ENCODE measurements around the gene RMND1. TPM values are rescaled to one million over a fixed set of nuclear protein-coding genes. Genes with fewer than 3 reads are reported as not detected.

Gene RMND1
- total RNA-seq, 5 donors from 2014 or later (not counting 1 experiment from before 2014, with no cell fraction given), result 8.0 to 15.6 (median 12.8) TPM

DNA sequence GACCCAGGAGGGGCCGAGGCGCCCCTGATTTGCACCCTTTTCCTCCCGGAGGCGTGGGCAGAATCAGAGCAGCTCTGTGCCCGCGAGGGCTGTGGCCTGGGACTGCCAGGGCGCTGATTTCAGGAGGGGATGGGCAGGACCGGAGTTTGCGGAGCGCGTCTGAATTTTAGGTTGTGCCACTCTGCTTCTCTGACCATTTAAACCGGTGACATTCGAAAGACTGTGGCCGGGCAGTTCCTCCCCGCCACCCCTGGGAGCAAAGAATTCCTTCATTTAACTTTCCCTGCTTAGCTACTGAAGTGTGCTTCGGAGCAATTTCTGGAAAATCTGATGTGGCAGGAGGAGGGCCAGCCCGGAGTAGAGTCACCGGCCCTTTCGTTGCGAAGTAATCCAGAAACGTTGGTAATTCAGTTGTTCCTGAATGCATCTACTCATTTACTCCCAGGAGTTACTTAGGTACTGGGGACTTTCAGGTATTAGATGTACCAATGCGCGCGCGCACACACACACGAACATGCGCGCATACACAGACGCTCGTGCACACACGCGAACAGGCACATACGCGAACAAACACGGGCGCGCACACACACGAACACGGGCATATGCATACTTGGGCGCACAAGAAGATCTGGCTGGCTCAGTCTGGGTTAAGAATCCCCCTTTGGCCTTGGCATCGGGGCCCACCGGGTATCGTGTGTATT is 42.5 kb upstream of the RMND1 start:
- peak overlapping the region in 1 of 2 donors; percentile 72 for H3K4me3 ChIP-seq (ENCODE audit: control insufficient read depth in 1 of 2, extremely low read depth in 1 of 2, low read length in 1 of 2)
- peak in 6 of 35 experiments; percentile 3 to 33 (median 17) for DNase-seq

DNA sequence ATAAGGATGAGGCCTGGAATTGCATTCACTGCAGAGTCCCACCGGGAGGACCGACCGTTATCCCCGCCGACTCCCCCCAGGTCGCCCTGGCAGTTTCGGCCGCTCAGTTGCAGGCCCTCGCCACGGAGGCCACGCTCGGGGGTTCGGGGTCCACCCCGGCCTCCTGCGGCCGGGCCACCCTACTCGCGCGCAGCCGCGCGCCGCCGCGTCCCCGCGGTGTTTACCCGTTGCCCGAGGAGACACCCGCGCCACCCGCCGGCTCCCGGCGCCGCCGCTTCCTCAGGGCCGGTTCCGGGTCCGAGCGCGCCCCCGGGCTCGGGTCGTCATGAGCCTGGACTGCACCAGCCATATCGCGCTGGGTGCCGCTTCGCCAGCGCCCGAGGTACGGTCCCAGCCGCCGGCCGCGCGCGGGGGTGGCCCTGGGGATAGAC is 41.9 kb upstream of the RMND1 start, which contains the start of gene CCDC170:
Gene CCDC170, plus strand, starts transcription at position 214 of the 431 bp plus-strand sequence. Its CDS starts 112 bp downstream, at position 326.
- no peaks in the 10 kb centered on the region for H3K9me3 Mint-ChIP-seq
- peak in 2 of 35 experiments; percentile 1 to 24 for DNase-seq
- H3K9me3 ChIP-seq, result no peaks in the 10 kb centered on the region
- H3K36me3 ChIP-seq (ENCODE audit: control insufficient read depth in 2 of 2, extremely low read depth in 1 of 2, insufficient read depth in 1 of 2, low read length in 1 of 2), result no peaks in the 10 kb centered on the region
- peaks cover 6 to 13% of the 10 kb centered on the region in 2 experiments for H3K4me1 ChIP-seq (ENCODE audit: control insufficient read depth in 1 of 2, extremely low read depth in 1 of 2, insufficient read depth in 2 of 2, low read length in 2 of 2)
- WGBS (ENCODE audit: insufficient coverage), result 2% methylated on average over 58 of the region's 58 CpGs
- no peak within 1 kb of the TSS for H3K27ac ChIP-seq (ENCODE audit: low read length)
- H3K4me1 Mint-ChIP-seq, result peaks cover 8 to 24% (median 17%) of the 10 kb centered on the region in 3 donors
- peak within 1 kb of the TSS in 1 of 2 donors; percentile 72 for H3K4me3 ChIP-seq (ENCODE audit: control insufficient read depth in 1 of 2, extremely low read depth in 1 of 2, low read length in 1 of 2)
- H3K36me3 Mint-ChIP-seq, result no peaks in the 10 kb centered on the region
- POLR2A ChIA-PET, result no interaction called here
- peak within 1 kb of the TSS; percentile 63 to 66 (median 64) for H3K4me3 Mint-ChIP-seq
- H3K27ac Mint-ChIP-seq, result no peak within 1 kb of the TSS
- CTCF ChIA-PET, result interaction anchor here in 1 of 2 donors (0.9 kb wide), 1 partner anchor 87 kb away, joined by 3 read pairs; no protein-coding TSS in a partner anchor
- ATAC-seq (replicated peaks in 1 of 4), result peak in 2 of 4 experiments; percentile 30 to 48
- peaks cover 7 to 25% of the 10 kb centered on the region in 2 experiments for H3K27me3 ChIP-seq (replicated peaks in 1 of 2; ENCODE audit: control insufficient read depth in 2 of 2, extremely low read depth in 1 of 2, insufficient read depth in 2 of 2, low read length in 1 of 2)
- H3K27me3 Mint-ChIP-seq, result peaks cover 46% of the 10 kb centered on the region in 2 donors

More for the DNA sequence above, 42.5 kb upstream of the RMND1 start:
- peak overlapping the region; percentile 63 to 66 (median 64) for H3K4me3 Mint-ChIP-seq
- WGBS (ENCODE audit: insufficient coverage), result 4% methylated on average over 32 of the region's 43 CpGs
- ChIA-PET POLR2A (no interaction called here), CTCF (no interaction called here)
- peaks cover 8 to 24% (median 17%) of the 10 kb centered on the region in 3 donors for H3K4me1 Mint-ChIP-seq
- peaks cover 46% of the 10 kb centered on the region in 2 donors for H3K27me3 Mint-ChIP-seq
- peaks cover 7 to 25% of the 10 kb centered on the region in 2 experiments for H3K27me3 ChIP-seq (replicated peaks in 1 of 2; ENCODE audit: control insufficient read depth in 2 of 2, extremely low read depth in 1 of 2, insufficient read depth in 2 of 2, low read length in 1 of 2)
- no peaks in the 10 kb centered on the region for H3K36me3 Mint-ChIP-seq
- peaks cover 6 to 13% of the 10 kb centered on the region in 2 experiments for H3K4me1 ChIP-seq (ENCODE audit: control insufficient read depth in 1 of 2, extremely low read depth in 1 of 2, insufficient read depth in 2 of 2, low read length in 2 of 2)
- H3K36me3 ChIP-seq (ENCODE audit: control insufficient read depth in 2 of 2, extremely low read depth in 1 of 2, insufficient read depth in 1 of 2, low read length in 1 of 2), result no peaks in the 10 kb centered on the region
- no peaks in the 10 kb centered on the region for H3K9me3 ChIP-seq
- H3K9me3 Mint-ChIP-seq, result no peaks in the 10 kb centered on the region
- H3K27ac ChIP-seq (ENCODE audit: low read length), result no peak overlapping the region
- no peak overlapping the region for H3K27ac Mint-ChIP-seq
- ATAC-seq (replicated peaks in 1 of 4), result peak in 1 of 4 experiments; percentile 27

DNA sequence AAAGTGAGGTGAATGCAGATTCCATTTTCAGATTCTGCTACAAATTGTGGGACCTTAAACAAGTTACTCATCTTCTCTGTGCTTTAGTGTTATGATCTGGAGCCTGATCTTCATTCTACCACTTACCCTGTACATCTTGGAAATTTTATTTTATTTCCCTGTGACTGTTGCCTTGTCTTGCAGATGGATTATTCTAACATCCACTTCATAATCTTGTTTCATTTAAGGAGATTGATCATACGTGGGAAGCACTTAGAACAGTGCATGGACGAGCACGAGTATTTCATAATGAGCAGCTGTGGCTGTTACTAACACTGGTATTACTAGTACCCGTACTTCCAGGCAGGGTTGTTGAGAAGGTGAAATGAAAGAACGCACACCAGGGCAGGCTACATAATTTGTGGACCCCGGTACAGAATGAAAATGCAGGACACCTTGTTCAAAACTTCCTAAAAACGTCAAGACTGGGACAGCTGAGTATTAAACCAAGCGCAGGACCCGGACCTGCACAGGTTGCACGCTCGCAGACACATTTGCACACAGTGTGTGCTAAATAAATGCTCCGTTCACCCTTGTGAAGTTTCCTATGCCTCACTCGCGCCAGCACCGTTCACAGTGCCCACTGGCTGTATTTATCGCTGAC is 41.4 kb upstream of the RMND1 start:
- H3K27ac ChIP-seq (ENCODE audit: low read length), result no peak overlapping the region
- Mint-ChIP-seq H3K4me3 (peak overlapping the region in 2 of 3 donors; percentile 18 to 35), H3K4me1 (peaks cover 8 to 21% (median 14%) of the 10 kb centered on the region in 3 donors), H3K27ac (no peak overlapping the region), H3K9me3 (no peaks in the 10 kb centered on the region), H3K36me3 (no peaks in the 10 kb centered on the region), H3K27me3 (peaks cover 46% of the 10 kb centered on the region in 2 donors)
- H3K9me3 ChIP-seq, result no peaks in the 10 kb centered on the region
- peak overlapping the region in 1 of 2 donors; percentile 72 for H3K4me3 ChIP-seq (ENCODE audit: control insufficient read depth in 1 of 2, extremely low read depth in 1 of 2, low read length in 1 of 2)
- H3K4me1 ChIP-seq (ENCODE audit: control insufficient read depth in 1 of 2, extremely low read depth in 1 of 2, insufficient read depth in 2 of 2, low read length in 2 of 2), result peaks cover 6 to 13% of the 10 kb centered on the region in 2 experiments
- ChIA-PET CTCF (interaction anchor here in 1 of 2 donors (0.6 to 0.9 kb wide), 2 partner anchors 86 to 187 kb away, joined by 3 to 6 read pairs; no protein-coding TSS in a partner anchor), POLR2A (interaction anchor here in 1 of 2 donors (0.6 kb wide), 1 partner anchor 8 kb away, joined by 3 read pairs; no protein-coding TSS in a partner anchor)
- DNase-seq, result no peak
- peaks cover 7 to 25% of the 10 kb centered on the region in 2 experiments for H3K27me3 ChIP-seq (replicated peaks in 1 of 2; ENCODE audit: control insufficient read depth in 2 of 2, extremely low read depth in 1 of 2, insufficient read depth in 2 of 2, low read length in 1 of 2)
- WGBS (ENCODE audit: insufficient coverage), result 62% methylated on average over 12 of the region's 16 CpGs
- no peaks in the 10 kb centered on the region for H3K36me3 ChIP-seq (ENCODE audit: control insufficient read depth in 2 of 2, extremely low read depth in 1 of 2, insufficient read depth in 1 of 2, low read length in 1 of 2)
- no peak for ATAC-seq (replicated peaks in 1 of 4)

DNA sequence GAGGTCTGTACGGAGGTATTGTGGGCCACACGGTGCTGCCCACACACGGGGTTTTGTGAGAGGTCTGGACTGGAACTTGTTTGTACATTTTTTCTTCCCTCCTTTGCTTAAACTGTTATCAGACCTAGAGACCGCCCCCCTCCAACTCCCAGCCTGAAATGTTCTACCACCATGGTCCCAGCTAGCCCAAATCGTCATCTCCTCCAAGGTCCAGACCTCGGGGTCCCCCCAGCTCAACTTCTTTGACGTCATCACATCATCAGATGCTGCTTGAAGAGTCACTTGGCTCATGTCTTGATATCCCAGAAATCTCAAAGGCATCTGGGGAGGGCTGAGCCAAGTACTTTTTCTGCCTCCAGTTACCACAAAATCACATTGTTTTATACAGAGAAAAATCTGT is 39.1 kb upstream of the RMND1 start:
- peaks cover 36 to 39% of the 10 kb centered on the region in 2 donors for H3K27me3 Mint-ChIP-seq
- ChIA-PET CTCF (no interaction called here), POLR2A (no interaction called here)
- H3K4me3 Mint-ChIP-seq, result no peak overlapping the region
- H3K4me1 Mint-ChIP-seq, result peaks cover 8 to 20% (median 13%) of the 10 kb centered on the region in 3 donors
- Histone ChIP-seq H3K9me3 (no peaks in the 10 kb centered on the region), H3K36me3 (ENCODE audit: control insufficient read depth in 2 of 2, extremely low read depth in 1 of 2, insufficient read depth in 1 of 2, low read length in 1 of 2) (no peaks in the 10 kb centered on the region), H3K27ac (ENCODE audit: low read length) (no peak overlapping the region), H3K27me3 (replicated peaks in 1 of 2; ENCODE audit: control insufficient read depth in 2 of 2, extremely low read depth in 1 of 2, insufficient read depth in 2 of 2, low read length in 1 of 2) (peaks cover 7 to 25% of the 10 kb centered on the region in 2 experiments), H3K4me1 (ENCODE audit: control insufficient read depth in 1 of 2, extremely low read depth in 1 of 2, insufficient read depth in 2 of 2, low read length in 2 of 2) (peaks cover 6 to 13% of the 10 kb centered on the region in 2 experiments), H3K4me3 (ENCODE audit: control insufficient read depth in 1 of 2, extremely low read depth in 1 of 2, low read length in 1 of 2) (no peak overlapping the region)
- H3K9me3 Mint-ChIP-seq, result peaks cover 0 to 3% (median 0%) of the 10 kb centered on the region in 3 donors
- H3K27ac Mint-ChIP-seq, result no peak overlapping the region
- H3K36me3 Mint-ChIP-seq, result no peaks in the 10 kb centered on the region
- 87% methylated on average over 4 of the region's 7 CpGs for WGBS (ENCODE audit: insufficient coverage)
- ATAC-seq (replicated peaks in 1 of 4) (no peak), DNase-seq (no peak)

DNA sequence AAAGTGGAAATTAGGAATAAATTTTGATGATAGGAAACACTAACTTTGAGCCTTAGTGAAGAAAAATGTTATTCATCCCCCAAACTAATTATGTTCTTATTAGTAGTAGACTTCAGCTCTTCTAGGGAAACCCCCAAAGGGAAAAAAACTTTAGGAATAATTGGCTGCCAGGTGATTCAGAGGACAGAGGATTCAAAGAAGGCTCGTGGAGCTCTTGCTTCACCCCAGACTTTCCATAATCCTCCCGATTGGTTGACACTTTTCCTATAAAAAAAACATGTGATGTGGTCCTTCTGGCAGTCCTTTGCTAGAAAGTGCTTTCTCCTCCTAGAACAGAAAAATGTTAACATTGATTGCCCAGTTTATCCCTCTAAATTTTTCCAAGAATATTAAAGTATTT is 36.3 kb upstream of the RMND1 start:
- peaks cover 3 to 8% of the 10 kb centered on the region in 2 experiments for H3K27me3 ChIP-seq (replicated peaks in 1 of 2; ENCODE audit: control insufficient read depth in 2 of 2, extremely low read depth in 1 of 2, insufficient read depth in 2 of 2, low read length in 1 of 2)
- POLR2A ChIA-PET, result no interaction called here
- Mint-ChIP-seq H3K9me3 (peaks cover 0 to 3% (median 0%) of the 10 kb centered on the region in 3 donors), H3K36me3 (no peaks in the 10 kb centered on the region), H3K4me1 (peaks cover 0 to 3% (median 0%) of the 10 kb centered on the region in 3 donors), H3K4me3 (no peak overlapping the region), H3K27me3 (peaks cover 16 to 17% of the 10 kb centered on the region in 2 donors), H3K27ac (no peak overlapping the region)
- CTCF ChIA-PET, result no interaction called here
- no peaks in the 10 kb centered on the region for H3K4me1 ChIP-seq (ENCODE audit: control insufficient read depth in 1 of 2, extremely low read depth in 1 of 2, insufficient read depth in 2 of 2, low read length in 2 of 2)
- H3K9me3 ChIP-seq, result no peaks in the 10 kb centered on the region
- ATAC-seq (replicated peaks in 1 of 4) (no peak), DNase-seq (no peak)
- H3K4me3 ChIP-seq (ENCODE audit: control insufficient read depth in 1 of 2, extremely low read depth in 1 of 2, low read length in 1 of 2), result no peak overlapping the region
- H3K27ac ChIP-seq (ENCODE audit: low read length), result no peak overlapping the region
- 57% methylated on average over 2 of the region's 2 CpGs for WGBS (ENCODE audit: insufficient coverage)
- no peaks in the 10 kb centered on the region for H3K36me3 ChIP-seq (ENCODE audit: control insufficient read depth in 2 of 2, extremely low read depth in 1 of 2, insufficient read depth in 1 of 2, low read length in 1 of 2)

DNA sequence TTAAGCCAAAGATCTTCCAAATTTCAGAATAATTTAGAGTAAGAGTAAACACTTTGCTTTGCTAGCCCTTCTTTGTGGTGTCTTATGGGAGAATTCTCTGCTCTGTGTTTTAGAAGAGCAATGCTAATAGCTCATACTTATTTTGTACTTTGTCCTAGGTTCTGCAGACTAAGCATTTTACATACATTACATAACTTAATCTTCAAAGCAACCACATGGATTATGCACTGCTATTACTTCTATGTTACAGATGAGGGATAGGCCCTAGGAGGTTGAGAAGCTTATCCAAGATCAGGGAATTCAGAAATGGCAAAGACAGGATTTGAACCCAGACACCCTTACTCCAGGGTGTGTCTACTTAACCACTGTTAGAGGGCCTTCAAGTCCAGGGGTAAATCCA is 32.1 kb upstream of the RMND1 start:
- ChIA-PET CTCF (no interaction called here), POLR2A (no interaction called here)

More for the DNA sequence above, 32.1 kb upstream of the RMND1 start:
- no peak for DNase-seq
- no peaks in the 10 kb centered on the region for H3K27me3 Mint-ChIP-seq
- Histone ChIP-seq H3K36me3 (ENCODE audit: control insufficient read depth in 2 of 2, extremely low read depth in 1 of 2, insufficient read depth in 1 of 2, low read length in 1 of 2) (no peaks in the 10 kb centered on the region), H3K9me3 (no peaks in the 10 kb centered on the region), H3K27ac (ENCODE audit: low read length) (no peak overlapping the region), H3K4me3 (ENCODE audit: control insufficient read depth in 1 of 2, extremely low read depth in 1 of 2, low read length in 1 of 2) (no peak overlapping the region), H3K27me3 (replicated peaks in 1 of 2; ENCODE audit: control insufficient read depth in 2 of 2, extremely low read depth in 1 of 2, insufficient read depth in 2 of 2, low read length in 1 of 2) (no peaks in the 10 kb centered on the region), H3K4me1 (ENCODE audit: control insufficient read depth in 1 of 2, extremely low read depth in 1 of 2, insufficient read depth in 2 of 2, low read length in 2 of 2) (peaks cover 4 to 8% of the 10 kb centered on the region in 2 experiments)
- no peak for ATAC-seq (replicated peaks in 1 of 4)
- H3K36me3 Mint-ChIP-seq, result no peaks in the 10 kb centered on the region
- peaks cover 0 to 3% (median 0%) of the 10 kb centered on the region in 3 donors for H3K9me3 Mint-ChIP-seq
- H3K27ac Mint-ChIP-seq, result peak overlapping the region in 1 of 2 donors; percentile 23
- H3K4me3 Mint-ChIP-seq, result no peak overlapping the region
- peaks cover 16 to 20% (median 18%) of the 10 kb centered on the region in 3 donors for H3K4me1 Mint-ChIP-seq

Measured in T-cell (primary cell).